ENCODE measurements around the gene CLASP1.

- TF ChIP-seq EZH2phosphoT487 (IDR thresholded peaks at IDR 0.05; ENCODE audit: insufficient read depth, low read depth) (no peak), EZH2 (IDR thresholded peaks at IDR 0.05; ENCODE audit: insufficient read depth, poor library complexity, severe bottlenecking) (no peak)
Measured at GRCh38 chr2:121579309-121579708, 70.0 kb downstream of the CLASP1 start.

All from GM23248 (cell line).